EH (cell line): ENCODE results near the gene MTURN.
A peak's percentile ranks its signal among the peaks of the same experiment; 100 is the strongest.
"Not testable (repeated sequence)": the region's sequence is repeated elsewhere in the genome, so short reads cannot be mapped to it uniquely, and the experiment has no call there.

Experiments used
- DNase-seq: peaks from one replicate; pipeline ENCODE4 v3.0.0-alpha.2; 2015; ENCODE audit warnings: low read depth

MTURN gene

DNA sequence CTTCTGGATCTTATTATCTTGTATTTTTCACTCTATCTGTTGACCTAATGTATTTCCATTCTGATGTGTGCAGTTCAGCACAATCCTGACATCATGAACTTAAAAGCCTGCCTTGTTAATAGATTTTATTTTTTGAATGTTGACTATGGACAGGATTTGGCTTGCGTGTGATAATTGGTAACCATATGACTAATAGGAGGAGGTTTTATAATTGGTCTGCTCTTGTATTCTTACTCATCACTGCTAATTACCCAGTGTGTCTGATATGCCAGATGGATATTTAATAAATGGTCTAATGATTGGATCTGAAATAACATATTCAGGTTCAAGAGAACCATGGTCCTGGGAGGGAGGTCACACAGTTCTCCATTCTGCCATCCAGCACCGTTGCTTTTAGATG is 45.9 kb downstream of the MTURN start:
- DNase-seq: no peak

DNA sequence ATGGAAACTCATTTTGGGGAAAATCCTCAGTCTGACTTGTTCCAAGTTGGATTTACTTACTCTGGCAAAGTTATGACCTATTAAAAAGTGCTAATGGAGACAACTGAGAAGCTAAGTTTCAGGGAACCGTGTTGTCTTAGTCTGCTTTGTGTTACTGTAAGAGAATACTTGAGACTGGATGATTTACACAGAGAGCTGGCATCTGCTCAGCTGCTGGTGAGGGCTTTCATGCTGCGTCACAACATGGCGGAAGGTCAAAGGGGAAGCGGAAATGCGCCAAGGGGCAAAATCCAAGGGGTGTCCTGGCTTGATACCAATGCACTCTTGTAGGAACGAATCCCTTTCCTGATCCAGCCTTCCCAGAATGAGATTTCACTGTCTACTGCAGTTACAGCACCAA is 46.4 kb downstream of the MTURN start:
- no peak for DNase-seq

DNA sequence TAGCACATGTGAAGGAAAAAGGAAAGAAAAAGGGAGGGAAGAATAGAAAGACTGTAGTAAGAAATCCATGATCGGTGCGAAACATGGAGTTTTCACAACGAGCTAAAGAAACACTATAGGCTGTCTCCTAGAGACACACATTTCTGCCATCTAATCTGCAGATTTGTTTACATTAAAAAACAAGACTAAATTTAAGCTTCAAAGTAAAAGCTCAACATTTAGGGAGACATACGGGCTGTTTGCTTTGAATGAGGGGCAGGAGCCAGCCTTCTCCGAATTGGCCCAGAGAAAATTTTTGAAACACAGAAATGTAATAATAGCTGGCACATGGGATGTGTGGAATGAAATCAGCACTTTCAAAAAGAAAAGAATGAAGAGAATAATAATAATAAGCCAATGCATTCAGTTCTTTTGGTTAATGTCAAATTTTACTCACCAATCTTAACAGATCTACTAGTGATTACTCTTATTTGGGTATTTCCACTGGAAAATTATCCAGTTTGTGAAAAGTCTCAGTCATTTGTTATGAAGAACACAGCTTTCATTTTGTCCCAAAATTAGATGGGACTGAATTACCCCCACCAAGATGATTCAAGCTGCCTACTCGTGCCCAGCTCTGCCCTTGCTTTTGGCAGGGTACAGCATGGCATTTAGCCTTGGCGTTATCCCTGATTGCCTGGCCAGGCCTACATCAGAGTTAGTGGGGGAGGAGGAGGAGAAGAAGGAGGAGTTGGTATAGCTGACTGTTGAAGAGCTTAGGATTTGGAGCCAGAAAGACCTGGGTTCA is 47.1 kb downstream of the MTURN start:
- DNase-seq: no peak

DNA sequence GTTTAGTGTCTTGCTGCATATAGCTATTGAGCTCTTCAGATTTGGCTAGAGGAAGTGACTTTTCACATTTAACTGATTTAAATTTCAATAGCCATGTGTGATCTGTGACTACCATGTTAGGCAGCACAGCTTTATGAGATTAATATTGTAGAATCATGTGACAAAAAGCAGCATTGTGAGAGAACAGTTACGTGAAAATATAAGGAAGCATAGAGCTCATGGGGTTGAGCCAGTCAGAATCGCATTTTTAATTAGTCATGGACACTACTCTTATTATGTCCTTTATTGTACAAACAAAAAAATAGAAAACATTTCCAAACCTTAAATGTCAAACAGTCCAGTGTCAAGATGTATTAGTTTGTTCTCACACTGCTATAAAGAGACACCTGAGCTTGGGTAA is 48.0 kb downstream of the MTURN start:
- DNase-seq: no peak

DNA sequence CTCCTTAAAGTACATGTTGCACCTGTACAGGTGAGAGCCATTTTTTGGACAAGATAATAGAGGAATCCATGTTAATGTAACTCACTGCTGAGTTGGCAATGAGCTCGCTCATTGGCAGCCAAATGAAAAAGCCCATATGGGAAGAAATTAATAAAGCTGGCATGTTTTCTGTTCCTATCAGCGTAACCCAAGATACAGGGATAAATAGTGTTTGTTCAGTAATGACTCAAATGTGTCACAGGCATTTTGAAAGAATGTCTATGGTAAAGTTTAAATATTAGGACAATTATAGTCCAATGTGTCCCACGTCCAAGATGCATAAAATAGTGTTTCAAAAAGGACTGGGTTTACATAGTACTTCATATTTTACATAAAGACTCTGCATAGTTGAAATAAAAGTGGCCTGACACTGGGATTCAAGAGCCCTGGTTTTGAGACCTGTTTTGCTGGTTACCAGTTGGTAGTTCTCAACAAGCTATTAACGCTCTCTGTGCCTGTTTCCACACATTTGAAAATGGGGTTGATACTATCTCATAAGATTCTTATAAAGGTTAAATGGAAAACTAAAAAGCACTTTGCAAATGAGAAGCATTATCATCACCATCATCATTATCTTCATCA is 49.1 kb downstream of the MTURN start:
- no peak for DNase-seq

DNA sequence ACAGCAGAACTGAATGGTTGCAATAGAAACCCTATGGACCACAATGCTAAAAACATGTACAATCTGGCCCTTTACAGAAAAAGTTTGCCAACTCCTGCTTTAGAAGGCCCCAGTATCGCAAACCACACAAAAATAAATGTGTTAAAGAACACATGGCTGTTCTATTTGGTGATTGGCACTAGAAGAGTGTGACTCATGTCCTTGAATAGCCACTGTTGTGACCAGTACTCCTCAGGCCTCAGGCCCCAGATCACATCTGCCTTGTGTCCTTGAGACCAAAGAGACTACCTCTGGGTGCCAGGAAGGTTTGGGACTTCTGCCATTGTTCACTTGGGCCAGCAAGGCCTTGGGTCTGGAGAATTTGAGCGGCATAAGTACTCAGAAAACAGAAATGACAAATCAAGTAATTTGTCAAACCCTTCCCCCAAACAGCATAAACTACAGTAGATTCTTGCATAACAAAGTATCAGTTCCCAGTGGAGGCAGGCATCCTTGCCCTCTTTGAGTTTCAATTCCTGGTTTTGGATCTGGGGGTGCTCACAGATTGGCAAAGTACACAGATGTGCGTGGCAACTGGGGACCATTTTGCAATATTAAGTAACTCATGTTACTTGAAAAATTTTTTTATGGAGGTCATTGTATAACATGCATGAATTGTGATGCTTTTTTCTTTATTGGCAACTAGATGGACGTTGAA is 50.2 kb downstream of the MTURN start:
- no peak for DNase-seq

DNA sequence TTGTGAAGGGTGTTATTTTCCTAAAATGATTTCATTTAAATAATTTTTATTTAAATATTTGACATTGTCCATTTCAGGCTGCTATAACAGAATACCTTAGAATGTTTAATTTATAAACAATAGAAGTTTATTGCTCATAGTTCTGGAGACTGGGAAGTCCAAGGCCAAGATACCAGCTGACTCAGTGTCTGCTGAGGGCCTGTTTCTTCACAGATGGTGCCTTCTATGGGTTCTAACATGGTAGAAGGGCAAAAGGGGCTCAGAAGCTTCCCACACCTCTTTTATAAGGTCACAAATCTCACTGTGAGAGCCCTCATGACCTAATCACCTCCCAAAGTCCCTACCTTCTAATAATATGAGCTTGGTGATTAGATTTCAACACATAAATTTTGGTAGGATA is 50.7 kb downstream of the MTURN start:
- no peak for DNase-seq

DNA sequence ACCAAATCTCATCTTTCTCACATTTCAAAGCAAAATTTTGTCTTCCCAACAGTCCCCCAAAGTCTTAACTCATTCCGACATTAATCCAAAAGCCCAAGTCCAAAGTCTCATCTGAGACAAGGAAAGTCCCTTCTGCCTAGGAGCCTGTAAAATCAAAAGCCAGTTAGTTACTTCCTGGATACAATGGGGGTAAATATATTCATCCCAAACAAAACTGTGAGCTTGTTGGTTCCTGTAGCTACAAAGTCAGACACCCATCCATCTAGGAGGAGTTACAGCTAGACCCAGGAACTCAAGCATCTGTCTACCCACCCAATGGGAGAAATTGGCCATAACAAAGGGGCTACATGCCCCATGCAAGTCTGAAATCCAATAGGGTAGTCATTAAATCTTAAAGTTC is 51.9 kb downstream of the MTURN start:
- no peak for DNase-seq

DNA sequence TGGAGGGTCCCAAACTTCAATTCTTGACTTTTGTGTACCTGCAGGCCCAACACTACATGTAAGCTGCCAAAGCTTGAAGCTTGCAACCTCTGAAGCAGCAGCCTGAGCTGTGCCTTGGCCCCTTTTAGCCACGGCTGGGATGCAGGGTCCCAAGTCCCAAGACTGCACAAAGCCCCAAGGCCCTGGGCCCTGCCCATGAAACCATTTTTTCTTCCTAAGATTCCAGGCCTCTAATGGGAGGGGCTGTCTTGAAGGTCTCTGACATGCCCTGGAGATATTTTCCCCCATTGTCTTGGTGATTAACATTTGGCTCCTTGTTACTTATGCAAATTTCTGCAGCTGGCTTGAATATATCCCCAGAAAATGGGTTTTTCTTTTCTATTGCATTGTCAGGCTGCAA is 52.7 kb downstream of the MTURN start:
- no peak for DNase-seq

DNA sequence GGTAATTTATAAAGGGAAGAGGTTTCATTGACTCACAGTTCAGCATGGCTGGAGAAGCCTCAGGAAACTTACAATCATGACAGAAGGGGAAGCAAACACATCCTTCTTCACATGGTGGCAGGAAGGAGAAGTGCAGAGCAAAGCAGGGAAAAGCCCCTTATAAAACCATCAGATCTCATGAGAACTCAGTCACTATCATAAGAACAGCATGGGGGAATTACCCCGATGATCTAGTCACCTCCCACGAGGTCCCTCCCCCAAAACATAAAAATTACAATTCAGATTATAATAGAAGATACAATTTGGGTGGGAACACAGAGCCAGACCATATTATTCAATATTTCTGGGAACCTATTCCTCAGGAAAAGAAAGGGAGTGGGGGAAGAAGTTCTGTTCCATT is 53.6 kb downstream of the MTURN start:
- DNase-seq: not testable (repeated sequence)

DNA sequence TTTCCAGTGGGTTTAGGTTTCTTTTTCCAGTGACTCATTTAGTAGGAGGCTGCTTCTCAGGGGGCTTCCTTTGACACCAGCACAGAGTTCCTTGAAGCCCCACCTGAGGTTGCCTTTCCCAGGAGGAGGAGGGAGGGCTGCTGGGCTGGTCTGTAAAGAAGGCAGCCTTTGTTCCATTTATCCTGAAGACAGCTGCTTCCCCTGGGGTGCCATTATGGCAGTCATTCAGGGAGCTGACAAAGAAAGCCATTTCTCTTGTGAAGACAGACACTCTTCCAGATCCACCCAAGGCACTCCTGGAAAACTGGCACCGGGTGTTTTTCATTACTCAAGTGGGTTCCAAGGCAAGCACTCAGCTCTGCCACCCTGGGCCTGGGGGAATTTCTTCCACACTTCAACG is 54.0 kb downstream of the MTURN start:
- DNase-seq: no peak

DNA sequence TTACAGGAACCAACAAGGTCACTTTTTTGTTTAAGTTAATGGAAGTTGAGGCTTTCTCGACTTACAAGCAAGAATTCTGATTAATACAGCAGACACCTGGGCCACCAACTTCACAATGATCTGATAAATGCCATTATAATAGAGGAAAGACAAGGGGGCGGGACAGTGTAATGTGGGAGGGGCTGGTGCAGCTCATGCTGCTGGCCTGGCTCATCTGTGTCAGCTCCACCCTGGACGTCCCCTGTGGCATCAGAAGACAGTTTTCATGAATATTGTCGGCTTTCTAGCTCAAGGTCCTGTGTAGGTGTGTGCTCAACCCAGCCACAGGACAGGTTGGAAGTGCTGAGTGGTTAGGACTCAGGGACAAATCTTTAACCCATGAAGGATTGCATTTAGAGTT is 57.0 kb downstream of the MTURN start:
- DNase-seq: no peak

DNA sequence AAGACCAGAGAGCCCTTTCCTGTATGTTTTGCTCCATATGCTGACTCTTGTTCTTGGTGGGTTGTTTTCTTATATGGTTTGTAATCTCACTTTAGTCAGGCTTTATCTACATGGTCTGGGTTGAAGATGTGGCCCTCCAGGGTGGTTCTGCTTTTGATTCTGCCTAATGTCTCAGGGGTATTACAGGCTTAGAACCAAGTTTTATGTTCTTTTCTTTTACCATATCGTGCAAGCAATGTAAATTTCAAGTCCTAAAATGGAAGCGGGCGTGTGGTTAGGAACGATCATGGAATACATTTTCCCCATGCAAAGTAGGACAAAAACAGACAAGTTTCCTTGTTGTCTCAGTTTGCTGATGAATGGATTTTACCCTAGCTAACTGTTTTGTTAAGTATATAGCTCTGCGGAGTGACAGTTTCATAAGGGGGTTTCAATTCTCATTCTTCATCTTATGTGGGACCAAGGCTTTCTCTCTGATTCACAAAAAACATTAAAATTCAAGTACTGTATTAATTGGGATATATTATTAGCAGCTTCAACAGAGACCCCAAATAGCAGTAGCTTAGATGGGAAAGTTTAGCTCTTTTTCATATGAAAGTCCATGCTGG is 58.7 kb downstream of the MTURN start:
- no peak for DNase-seq

DNA sequence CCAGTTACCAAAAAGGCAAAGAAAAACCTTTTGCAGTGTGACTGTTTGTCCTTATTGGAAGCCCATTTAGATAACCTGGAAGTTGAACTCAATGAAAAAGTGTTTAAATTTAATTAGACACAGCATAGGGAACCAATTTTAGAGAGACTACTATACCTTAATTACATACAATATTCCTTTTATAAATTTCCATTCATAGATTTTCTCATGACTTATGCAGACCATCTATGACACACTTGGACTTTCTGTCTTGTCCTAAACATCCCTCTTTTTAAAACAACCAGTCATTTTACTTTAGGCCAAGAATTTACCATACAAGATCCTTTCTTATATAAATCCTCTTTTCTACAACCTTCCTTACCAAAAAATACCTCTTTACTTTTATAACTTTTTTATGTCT is 61.6 kb downstream of the MTURN start:
- no peak for DNase-seq

DNA sequence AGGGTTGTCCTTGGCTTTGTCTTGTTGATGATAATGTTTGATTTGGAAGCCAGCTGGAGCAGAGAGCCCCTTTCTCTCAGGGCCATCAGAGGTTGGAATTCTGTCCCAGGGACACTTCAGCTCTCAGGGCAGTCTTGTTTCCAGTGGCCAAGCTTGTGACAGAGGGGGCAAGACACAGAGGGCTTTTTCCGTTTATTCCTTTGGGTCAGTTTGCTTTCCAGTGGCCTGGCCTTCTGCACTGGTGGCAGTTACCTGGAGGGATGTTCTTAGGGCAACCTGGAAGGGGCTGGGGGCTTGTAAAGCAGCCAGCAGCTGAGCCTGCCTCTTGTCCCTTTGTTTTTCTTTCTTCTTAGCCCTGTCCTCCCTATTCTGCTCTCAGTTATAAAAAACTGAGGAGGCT is 62.7 kb downstream of the MTURN start:
- DNase-seq: no peak

DNA sequence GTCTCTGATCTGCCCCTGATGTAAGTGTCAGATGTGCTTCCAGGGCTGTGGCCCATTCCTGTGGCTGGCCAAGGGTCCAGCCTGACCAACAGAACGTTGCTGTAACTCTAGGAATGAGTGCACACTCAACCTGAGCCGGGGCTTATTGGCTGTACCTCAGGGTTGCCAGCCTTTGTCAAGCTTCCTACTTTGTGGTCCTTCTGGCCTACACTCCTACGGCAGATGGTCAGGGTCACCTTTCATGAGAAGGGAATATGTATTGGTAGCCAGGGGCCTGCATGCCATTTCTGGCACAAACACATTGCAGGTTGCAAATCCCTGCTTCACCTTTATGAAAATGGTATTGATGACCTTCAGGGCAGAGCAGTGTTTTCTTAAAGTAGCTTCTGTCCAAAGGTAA is 64.5 kb downstream of the MTURN start:
- no peak for DNase-seq

DNA sequence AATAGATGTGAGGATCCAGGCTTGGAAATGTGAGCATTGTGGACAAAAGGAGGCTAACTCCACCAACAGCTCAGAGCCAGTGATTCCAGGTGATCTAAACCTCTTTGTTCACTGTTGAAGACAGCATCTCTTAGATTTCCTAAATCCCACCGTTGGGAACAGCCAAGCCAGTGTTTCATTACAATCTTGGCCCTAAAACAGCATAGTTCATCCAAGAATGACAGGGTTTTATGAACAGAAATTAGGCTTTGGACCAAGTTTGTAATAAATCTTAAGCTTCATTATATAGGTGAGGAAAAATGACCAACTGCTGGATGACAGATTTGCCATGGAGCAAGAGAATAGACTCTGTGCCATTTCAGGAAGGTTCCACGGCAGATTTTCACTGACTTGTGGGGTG is 65.8 kb downstream of the MTURN start:
- DNase-seq: no peak

DNA sequence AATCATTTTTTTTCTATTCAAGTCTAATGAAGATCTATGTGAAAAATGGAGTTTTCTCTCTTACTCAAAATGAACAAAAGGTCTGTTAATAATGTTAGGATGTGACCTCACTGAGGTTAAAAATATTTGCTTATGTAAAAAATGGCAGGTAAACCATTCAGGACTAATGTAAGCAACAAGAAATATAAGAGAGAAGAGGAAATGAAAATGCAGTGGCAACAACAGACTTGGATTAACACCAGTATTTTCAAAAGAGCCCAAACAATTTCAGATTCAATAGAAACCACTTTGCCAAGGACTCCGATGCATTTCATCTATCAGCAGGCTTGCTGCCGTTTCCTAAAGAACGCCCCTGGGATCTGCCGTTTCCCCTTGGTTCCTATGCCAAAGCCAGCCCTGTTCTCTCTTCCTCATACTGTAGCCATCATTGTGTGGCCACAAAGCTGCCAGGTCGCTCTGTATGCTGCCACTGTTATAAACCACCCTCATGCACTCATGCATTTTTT is 66.4 kb downstream of the MTURN start:
- no peak for DNase-seq

DNA sequence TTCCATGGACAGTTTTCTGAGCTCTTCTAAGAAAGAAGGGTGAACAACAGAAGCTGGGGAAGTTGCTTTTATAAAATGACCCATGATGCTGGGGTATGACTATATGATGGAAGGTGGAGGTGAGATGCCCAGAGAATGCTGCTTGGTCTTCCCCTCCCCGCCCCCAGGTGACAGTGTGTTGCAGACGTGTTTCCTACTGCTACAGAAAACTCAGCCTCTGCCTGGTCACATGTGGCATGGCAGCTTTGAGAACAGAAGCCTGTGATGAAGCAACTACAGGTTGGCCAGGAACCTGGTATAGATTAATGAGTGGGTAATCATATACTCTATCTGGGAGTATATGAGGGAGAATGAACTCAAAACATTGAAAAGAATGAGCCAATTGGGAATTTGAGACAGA is 67.1 kb downstream of the MTURN start:
- no peak for DNase-seq

DNA sequence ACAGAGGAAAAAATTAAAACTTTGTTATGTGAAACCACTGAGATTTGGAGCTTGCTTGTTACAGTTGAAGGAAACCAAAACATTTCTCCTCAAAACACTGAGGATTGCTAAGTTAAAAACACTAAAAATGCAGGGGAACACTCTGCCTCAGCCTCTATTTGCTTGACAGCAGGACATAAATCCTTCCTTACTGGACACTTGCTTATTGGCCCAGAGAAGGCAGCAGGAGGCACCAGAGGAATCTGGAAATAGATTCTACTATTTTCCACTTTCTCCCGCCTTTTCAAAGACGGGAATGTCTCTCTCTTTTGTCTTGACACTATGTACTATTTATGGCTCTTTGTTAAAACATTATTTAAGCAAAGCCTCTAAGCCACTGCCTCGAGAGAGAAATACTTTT is 67.9 kb downstream of the MTURN start:
- no peak for DNase-seq

DNA sequence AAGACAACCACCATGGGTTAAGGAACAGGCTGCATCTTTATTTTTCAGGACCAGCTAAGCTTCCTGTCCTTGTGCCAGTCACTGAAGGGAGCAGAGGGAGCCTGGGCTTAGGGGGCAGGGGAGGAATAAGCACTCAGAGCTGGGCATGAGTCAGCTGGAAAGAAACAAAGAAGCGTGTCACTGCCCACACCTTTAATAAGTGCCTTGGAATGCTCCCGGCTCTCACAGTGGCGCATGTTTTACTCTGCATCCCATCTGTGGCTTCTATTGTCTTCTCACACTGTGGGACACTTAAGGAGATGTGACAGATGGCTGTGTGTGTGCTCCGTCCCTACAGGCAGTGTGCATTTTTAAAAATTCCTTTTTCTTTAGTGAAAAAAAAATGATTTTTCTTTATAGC is 71.7 kb downstream of the MTURN start:
- DNase-seq: peak; percentile 48

DNA sequence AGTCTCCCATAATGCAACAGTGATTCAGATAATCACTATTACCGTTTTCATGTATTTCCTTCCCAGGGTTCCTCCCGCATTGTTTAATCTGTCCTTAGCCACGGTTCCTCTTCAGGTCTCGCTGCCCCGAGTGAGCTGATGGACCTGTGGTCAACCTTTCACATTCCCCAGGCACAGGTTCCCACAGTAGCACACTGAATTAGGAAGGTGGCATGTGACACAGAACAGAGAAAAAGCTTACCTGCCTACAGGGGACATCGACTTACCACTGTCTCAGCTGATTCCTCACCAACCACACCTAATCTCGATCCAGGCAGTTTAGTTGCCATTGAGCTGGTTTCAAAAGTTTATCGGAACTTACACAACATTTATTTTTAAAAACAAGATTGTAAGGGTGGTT is 72.2 kb downstream of the MTURN start:
- DNase-seq: no peak

DNA sequence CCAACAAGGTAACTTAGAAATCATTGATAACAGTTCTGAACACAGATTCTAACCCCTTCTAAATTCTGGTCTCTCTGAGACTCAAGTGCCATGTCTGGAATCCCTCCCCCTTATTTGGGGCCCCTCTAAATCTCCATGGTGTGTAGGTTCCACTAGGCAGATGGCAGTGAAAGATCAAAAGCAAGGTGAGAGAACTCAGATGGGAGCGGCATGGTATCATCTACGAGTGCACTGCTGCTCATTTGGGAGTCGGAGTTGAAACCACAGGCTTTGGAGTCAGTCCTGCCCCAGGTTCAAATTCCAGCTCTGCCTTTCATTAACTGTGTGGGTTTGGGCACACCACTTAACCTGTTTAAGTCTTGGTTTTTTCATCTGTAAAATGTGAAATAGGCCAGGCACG is 72.6 kb downstream of the MTURN start:
- DNase-seq: no peak
